Tibial nerve (tissue), 3 donors: ENCODE data around the gene MYO1C.

Experiments used
- CTCF ChIP-seq, 5 experiments: fragments of 200-600 bp in 3 of 5; fragments of 450-650 bp in 2 of 5; sonication (generic) in 3 of 5; IDR thresholded peaks; one replicate each; pipeline ENCODE4 v1.5.1; 2016 to 2019; ENCODE audit warnings: antibody characterized with exemption in 5 of 5, mild to moderate bottlenecking in 3 of 5, moderate library complexity in 2 of 5
- POLR2A ChIP-seq, 2 donors: fragments of 450-650 bp; IDR thresholded peaks; one replicate each; pipeline ENCODE4 v1.6.1; 2017; ENCODE audit warnings: antibody characterized with exemption in 2 of 2, mild to moderate bottlenecking in 2 of 2, moderate library complexity in 2 of 2

GRCh38 chr17:1535737-1536136, 43.3 kb upstream of the MYO1C start:
- TF ChIP-seq CTCF (IDR thresholded peaks at IDR 0.05), result no peak
- no peak for TF ChIP-seq POLR2A (IDR thresholded peaks at IDR 0.05)
